ENCODE data around the gene FPGS.

The FPGS gene

DNA sequence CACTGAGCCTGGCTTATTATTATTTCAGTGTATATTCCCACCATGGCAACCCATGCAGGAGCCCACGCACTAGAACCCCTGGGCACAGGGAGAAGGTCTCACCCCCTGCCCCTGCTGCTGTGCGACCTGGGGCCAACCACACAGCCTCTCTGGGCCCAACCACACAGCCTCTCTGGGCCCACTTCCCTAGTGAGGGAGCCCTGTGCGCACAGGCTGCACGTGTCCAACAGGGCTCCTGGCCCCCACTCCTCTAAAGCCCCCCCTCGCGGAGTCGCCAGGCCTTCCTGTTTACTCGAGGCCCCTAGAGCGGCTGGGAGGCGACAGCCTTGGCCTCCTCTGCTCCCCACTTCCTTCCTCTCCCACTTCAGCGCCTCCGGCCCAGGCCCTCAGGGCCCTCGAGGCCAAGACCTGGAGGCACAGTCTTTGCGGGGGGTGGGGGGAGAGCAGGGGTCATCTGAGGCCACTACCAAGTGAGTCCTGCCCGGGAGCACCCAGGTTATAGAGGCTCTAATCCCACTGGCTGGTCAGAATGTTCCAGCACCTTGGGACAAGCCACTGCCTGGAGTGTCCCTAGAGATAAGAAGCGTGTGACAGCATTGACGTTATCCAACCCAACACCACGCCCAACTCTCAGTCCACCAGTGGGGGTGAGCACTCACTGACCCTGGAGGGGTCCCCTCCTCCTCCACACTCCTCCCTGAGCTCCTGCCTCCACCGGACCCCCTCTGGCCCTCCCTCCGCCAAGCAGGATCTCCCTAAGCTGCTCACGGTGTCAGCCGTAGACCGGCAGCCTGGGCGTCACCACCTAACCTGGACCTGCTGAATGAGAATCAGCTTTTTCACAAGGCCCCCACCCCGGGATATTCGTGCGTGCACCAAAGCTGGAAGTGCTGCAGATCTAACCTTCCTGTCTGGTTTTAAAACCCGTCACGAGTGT lies 59.7 kb downstream of the FPGS start:
- DNase-seq, result peak; percentile 63 to 80

DNA sequence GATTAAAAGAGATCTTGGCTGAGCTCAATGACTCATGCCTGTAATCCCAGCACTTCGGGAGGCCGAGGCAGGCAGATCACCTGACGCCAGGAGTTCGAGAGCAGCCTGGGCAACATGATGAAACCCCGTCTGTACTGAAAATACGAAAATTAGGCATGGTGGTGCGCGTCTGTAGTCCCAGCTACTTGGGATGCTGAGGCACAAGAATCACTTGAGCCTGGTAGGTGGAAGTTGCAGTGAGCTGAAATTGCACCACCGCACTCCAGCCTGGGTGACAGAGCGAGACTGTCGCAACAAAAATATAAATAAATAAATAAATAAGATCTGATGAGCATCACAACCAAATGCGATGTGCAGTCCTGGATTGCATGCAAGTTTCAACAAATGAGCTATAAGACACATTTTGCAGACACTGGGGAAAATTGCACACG lies 60.5 kb downstream of the FPGS start:
- DNase-seq, result peak in 1 of 2 donors; percentile 41

Measured in CD4-positive, alpha-beta T cell treated with Interleukin-4 for 1 hour (primary cell).